ENCODE measurements around the gene DPP6. TPM values are rescaled to one million over a fixed set of nuclear protein-coding genes. Genes with fewer than 3 reads are reported as not detected.

DPP6 gene
- total and polyA plus RNA-seq, 2 of the 8 experiments (the other 6 are each of a cell fraction or from before 2014, with no cell fraction given), result 4.7 to 6.8 TPM

GRCh38 chr7:154578336-154578735, 526.1 kb downstream of the DPP6 start (continued):
- no peak for TF ChIP-seq CHD7 (IDR thresholded peaks at IDR 0.05; ENCODE audit: insufficient replicate concordance, low read length)
- TF ChIP-seq TCF12 (IDR thresholded peaks at IDR 0.05; ENCODE audit: low read depth, low read length), result no peak
- TF ChIP-seq RFX5 (IDR thresholded peaks at IDR 0.05; ENCODE audit: borderline replicate concordance, low read depth, low read length), result no peak
- no peak for TF ChIP-seq KDM5A (IDR thresholded peaks at IDR 0.05; ENCODE audit: low read length)
- no peak for TF ChIP-seq NRF1 (IDR thresholded peaks at IDR 0.05; ENCODE audit: low read depth, low read length)
- no peak for TF ChIP-seq RAD21 (IDR thresholded peaks at IDR 0.05 in 1 of 2, conservative IDR thresholded peaks at IDR 0.05 in 1 of 2; ENCODE audit: low read depth in 2 of 2, low read length in 2 of 2)
- TF ChIP-seq POLR2AphosphoS5 (IDR thresholded peaks at IDR 0.05; ENCODE audit: low read depth, low read length), result no peak
- TF ChIP-seq CREB1 (IDR thresholded peaks at IDR 0.05), result no peak
- no peak for TF ChIP-seq CHD1 (IDR thresholded peaks at IDR 0.05; ENCODE audit: low read depth, low read length)
- TF ChIP-seq RNF2 (IDR thresholded peaks at IDR 0.05; ENCODE audit: borderline replicate concordance, low read depth, low read length, missing control alignments, poor library complexity, severe bottlenecking), result no peak
- TF ChIP-seq JUND (IDR thresholded peaks at IDR 0.05; ENCODE audit: low read length), result no peak
- TF ChIP-seq SP4 (IDR thresholded peaks at IDR 0.05; ENCODE audit: low read length), result no peak
- TF ChIP-seq CHD2 (IDR thresholded peaks at IDR 0.05; ENCODE audit: low read length), result no peak
